ENCODE data around the gene RTL9. TPM values are rescaled to one million over a fixed set of nuclear protein-coding genes. Genes with fewer than 3 reads are reported as not detected.
"Not testable (repeated sequence)": the region's sequence is repeated elsewhere in the genome, so short reads cannot be mapped to it uniquely, and the experiment has no call there.

RTL9 gene
- total RNA-seq, 1 experiment from 2014 or later: 0.03 TPM

GRCh38 chrX:110406250-110406649 lies 47.6 kb downstream of the RTL9 start:
- not testable (repeated sequence) for DNase-seq (ENCODE audit: low spot score)

- DNase-seq (ENCODE audit: low spot score): no peak
These were observed 48.2 kb downstream of the RTL9 start for GRCh38 chrX:110406822-110407221.

- no peak for DNase-seq (ENCODE audit: low spot score)
These were observed 49.4 kb downstream of the RTL9 start for GRCh38 chrX:110407910-110408545.

Other genes with a start within 250 kb of the RTL9 start
- gene AMMECR1, start 40.8 kb upstream of the RTL9 start, total RNA-seq (2014; rRNA removed; shearing (Covaris generic)): 7.8 and 8.3 TPM in 2 replicates